Activated gamma-delta T cell treated with anti-CD3 and anti-CD28 coated beads, Interleukin-2, amount 50 U/mL, for 16 hours (primary cell): ENCODE results near the gene SEC11A.
A peak's percentile ranks its signal among the peaks of the same experiment; 100 is the strongest.
"Not testable (repeated sequence)": the region's sequence is repeated elsewhere in the genome, so short reads cannot be mapped to it uniquely, and the experiment has no call there.

Experiments
- DNase-seq: peaks from one replicate; pipeline ENCODE4 v3.0.0-alpha.2; 2020; ENCODE audit warnings: low read depth

Gene SEC11A

DNA sequence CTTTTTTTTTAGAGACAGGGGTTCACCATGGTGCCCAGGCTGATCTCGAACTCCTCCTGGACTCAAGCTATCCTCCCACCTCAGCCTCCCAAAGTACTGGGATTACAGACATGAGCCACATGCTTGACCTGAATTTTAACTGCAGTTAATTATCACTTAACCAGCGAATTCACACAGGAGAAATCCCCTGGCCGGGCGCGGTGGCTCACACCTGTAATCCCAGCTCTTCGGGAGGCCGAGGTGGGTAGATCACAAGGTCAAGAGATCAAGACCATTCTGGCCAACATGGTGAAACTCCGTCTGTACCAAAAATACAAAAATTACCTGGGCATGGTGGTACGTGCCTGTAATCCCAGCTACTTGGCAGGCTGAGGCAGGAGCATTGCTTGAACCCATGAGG is 74.1 kb downstream of the SEC11A start:
- not testable (repeated sequence) for DNase-seq

DNA sequence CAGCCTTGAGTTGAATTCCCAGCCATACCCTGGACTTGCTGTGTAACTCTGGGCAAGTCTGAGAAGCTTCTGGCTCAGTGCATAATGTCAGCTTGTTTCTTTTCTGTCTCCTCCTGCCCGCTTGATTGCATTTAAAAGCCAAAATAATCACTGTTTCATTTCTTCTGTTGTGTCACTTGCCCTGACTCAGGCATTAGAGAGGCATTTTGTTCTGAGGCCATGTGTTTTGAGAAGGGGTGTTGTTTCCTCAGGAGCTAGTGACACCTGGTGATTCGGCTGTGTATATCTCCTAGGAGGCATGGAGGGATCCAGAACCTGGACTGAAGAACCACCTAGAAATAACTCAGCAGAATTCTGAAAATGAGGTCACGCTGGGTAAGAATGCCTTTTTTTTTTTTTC is 77.8 kb downstream of the SEC11A start:
- no peak for DNase-seq

DNA sequence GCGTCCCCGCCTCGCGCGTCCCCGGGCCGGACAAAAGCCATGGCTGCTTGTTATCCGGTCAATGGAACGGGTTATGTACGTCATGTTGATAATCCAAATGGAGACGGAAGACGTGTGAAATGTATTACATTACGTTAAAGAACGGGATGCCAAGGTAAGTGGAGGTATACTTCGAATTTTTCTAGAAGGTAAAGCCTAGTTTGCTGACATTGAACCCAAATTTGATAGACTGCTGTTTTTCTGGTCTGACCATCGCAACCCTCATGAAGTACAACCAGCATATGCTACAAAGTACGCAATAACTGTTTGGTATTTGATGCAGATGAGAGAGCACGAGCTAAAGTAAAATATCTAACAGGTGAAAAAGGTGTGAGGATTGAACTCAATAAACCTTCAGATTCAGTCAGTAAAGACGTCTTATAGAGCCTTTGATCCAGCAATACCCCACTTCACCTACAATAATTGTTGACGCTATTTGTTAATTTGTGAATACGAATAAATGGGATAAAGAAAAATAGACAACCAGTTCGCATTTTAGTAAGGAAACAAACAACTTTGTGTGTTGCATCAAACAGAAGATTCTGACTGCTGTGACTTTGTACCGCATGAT is 81.6 kb downstream of the SEC11A start:
- DNase-seq: no peak

DNA sequence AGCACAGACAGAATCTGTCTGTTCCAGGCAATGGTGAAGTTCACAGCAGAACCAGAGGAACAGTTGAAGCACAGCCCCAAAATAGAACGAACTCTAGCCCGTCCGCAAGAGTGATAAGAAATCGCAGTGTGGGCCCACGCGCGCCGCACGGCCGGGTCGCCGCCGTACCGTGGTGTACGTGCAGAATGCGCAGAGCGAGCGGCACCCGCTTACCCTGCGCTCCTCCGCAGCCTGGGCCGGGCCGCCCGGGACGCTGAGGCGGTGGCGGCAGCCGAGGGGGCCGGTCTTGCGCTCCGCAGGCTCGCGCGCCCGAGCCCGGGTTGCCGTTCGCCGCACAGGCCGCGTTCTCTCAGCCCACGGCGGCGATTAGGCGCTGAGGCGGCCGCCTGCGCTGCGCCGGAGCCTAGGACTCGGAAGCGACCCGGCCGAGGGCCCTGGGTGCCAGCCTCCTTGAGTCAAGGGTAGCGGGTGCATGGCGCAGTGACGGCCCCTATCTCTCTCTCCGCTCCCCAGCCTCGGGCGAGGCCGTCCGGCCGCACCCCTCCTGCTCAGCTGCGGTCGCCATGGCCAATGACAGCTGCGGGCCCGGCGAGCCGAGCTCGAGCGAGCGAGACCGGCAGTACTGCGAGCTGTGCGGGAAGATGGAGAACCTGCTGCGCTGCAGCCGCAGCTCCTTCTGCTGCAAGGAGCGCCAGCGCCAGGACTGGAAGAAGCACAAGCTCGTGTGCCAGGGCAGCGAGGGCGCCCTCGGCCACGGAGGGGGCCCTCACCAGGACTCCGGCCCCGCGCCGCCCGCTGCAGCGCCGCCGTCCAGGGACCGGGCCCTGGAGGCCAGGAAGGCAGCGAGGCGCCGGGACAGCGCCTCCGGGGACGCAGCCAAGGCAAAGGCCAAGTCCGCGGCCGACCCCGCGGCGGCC is 82.4 kb downstream of the SEC11A start:
- DNase-seq: peak; percentile 44

DNA sequence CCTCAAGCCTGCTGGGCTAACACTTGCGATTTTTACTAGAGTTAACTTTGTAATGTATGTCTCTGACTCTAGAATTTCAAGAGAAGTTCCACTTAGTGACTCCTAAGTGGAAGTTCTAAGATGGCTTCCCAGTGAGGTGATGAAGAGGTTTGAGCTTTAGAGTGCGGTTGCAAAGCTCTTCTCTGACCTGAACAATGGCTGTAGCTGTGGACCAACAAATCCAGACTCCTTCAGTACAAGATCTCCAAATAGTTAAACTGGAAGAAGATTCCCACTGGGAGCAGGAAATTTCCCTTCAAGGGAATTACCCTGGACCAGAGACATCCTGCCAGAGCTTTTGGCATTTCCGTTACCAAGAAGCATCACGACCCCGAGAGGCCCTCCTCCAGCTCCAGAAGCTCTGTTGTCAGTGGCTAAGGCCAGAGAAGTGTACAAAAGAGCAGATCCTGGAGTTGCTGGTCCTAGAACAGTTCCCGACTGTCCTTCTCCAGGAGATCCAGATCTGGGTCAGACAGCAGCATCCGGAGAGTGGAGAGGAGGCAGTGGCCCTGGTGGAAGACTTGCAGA is 84.2 kb downstream of the SEC11A start:
- DNase-seq: no peak

DNA sequence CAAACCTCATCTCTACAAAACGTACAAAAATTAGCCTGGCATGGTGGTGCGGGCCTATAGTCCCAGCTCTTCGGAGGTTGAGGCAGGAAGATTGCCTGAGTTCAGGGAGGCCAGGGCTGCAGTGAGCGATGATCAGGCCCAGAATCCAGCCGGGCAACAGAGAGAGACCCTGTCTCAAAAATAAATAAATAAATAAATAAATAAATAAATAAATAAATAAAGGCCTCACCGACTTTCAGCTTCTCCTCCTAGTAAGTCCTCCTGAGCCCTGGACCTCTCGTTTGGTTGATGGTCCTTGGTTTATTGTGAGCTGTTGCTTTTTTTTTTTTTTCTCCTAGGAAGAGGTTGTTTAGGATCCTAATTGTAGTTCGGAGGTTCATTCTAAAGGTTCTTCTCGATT is 86.9 kb downstream of the SEC11A start:
- DNase-seq: no peak

DNA sequence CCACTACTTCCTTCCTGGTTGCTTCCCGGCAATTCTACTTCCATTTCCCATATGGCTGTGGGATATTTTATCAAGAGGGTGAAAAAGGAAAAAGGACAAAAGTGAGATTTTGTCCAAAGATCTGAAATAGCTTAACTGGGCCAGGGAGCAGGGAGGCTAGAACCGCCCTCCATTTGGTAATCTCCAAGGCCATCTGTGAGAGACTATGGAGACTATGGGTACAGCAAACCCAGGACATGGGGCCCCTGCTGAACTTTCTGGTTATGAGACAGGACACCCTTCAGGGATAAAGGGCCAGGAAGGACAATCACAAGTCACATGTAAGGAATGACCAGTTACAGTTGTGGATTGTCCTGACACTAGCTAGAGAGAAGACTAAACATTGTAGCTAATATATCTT is 90.8 kb downstream of the SEC11A start:
- DNase-seq: no peak

DNA sequence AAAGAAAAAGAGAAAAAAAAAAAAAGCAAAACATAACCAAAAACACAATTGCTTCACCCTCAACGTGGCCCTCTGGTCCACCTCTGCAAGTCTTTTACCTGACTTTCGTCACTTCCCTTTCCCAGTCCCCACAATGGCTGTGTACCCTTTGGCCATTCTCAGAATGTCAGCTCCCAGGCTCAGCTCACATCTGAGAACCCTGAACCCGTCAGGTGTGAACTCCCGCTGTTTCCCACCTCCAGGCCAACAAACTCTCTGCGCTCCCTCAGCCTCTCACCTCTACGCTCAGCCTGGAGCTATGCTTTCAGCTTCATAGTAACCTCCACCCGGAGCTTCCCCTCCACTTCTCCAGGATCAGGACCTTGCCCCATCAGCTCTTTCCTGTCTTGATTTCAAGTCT is 91.6 kb downstream of the SEC11A start:
- DNase-seq: no peak

DNA sequence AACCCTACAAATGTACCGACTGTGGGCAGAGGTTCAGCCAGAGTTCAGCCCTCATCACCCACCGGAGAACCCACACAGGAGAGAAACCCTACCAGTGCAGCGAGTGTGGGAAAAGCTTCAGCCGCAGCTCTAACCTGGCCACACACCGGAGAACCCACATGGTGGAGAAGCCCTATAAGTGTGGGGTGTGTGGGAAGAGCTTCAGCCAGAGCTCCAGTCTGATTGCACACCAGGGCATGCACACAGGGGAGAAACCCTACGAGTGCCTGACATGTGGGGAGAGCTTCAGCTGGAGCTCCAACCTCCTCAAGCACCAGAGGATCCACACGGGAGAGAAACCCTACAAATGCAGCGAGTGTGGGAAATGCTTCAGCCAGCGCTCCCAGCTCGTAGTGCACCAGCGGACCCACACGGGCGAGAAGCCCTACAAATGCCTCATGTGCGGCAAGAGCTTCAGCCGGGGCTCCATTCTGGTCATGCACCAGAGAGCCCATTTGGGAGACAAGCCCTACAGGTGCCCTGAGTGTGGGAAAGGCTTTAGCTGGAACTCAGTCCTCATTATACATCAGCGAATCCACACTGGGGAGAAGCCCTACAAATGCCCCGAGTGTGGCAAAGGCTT is 94.5 kb downstream of the SEC11A start:
- no peak for DNase-seq

DNA sequence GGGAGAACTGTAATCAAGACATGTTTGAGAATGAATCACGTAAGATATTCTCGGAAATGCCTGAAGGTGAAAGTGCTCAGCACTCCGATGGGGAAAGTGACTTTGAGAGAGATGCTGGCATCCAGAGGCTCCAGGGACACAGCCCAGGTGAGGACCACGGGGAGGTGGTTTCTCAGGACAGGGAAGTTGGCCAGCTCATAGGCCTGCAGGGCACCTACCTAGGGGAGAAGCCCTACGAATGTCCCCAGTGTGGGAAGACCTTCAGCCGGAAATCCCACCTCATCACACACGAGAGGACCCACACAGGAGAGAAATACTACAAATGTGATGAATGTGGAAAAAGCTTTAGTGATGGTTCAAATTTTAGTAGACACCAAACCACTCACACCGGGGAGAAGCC is 95.3 kb downstream of the SEC11A start:
- DNase-seq: no peak
